Natural killer cell (primary cell): ENCODE measurements around the gene TRAPPC11. TPM values are rescaled to one million over a fixed set of nuclear protein-coding genes. Genes with fewer than 3 reads are reported as not detected.
A peak's percentile ranks its signal among the peaks of the same experiment; 100 is the strongest.

ENCODE experiments used
- ATAC-seq, 3 donors: fragments of 150-1000 bp in 2 of 3; fragments of 200-7000 bp in 1 of 3; cut with Tn5 transposase; 1 replicate in 1 of 3; 2 replicates in 2 of 3; pipeline ENCODE4 v1.10.0; 2021; ENCODE audit warnings: mild to moderate bottlenecking in 2 of 3, moderate library complexity in 2 of 3
- DNase-seq, 2 donors: peaks; one replicate each; pipeline versions ENCODE4 v3.0.0 to v3.0.0-alpha.2; 2013 to 2021; ENCODE audit warnings: mixed read lengths in 1 of 2
- H3K27ac ChIP-seq: one replicate; pipeline ENCODE4 v1.5.1; 2013; ENCODE audit warnings: mild to moderate bottlenecking, low read length
- H3K27me3 ChIP-seq: one replicate; pipeline ENCODE4 v1.6.1; 2013; ENCODE audit warnings: low read length; ENCODE audit not compliant: control insufficient read depth, insufficient read depth
- H3K36me3 ChIP-seq: one replicate; pipeline ENCODE4 v1.6.1; 2013; ENCODE audit warnings: low read length; ENCODE audit not compliant: control insufficient read depth, insufficient read depth
- H3K4me1 ChIP-seq: one replicate; pipeline ENCODE4 v1.6.1; 2013; ENCODE audit warnings: low read length; ENCODE audit not compliant: control insufficient read depth, insufficient read depth
- H3K4me3 ChIP-seq: one replicate; pipeline ENCODE4 v1.5.1; 2013; ENCODE audit warnings: low read length
- H3K9me3 ChIP-seq: one replicate; pipeline ENCODE4 v1.6.1; 2013; ENCODE audit warnings: low read length; ENCODE audit not compliant: control insufficient read depth, insufficient read depth
- H3K27ac Mint-ChIP-seq, 2 donors: one replicate each; pipeline ENCODE4 v1.8.0; 2022; ENCODE audit warnings: mild to moderate bottlenecking in 2 of 2, mixed read lengths in 2 of 2, moderate library complexity in 1 of 2
- H3K27me3 Mint-ChIP-seq, 2 donors: one replicate each; pipeline ENCODE4 v1.8.0; 2022; ENCODE audit warnings: low read depth in 2 of 2, mixed read lengths in 2 of 2
- H3K36me3 Mint-ChIP-seq: one replicate; pipeline ENCODE4 v1.8.0; 2022; ENCODE audit warnings: mixed read lengths
- H3K4me1 Mint-ChIP-seq, 2 donors: one replicate each; pipeline ENCODE4 v1.8.0; 2022; ENCODE audit warnings: mixed read lengths in 2 of 2
- H3K4me3 Mint-ChIP-seq: one replicate; pipeline ENCODE4 v1.8.0; 2022; ENCODE audit warnings: mild to moderate bottlenecking, moderate library complexity, mixed read lengths
- H3K9me3 Mint-ChIP-seq, 2 donors: one replicate each; pipeline ENCODE4 v1.8.0; 2022; ENCODE audit warnings: mixed read lengths in 2 of 2
- CTCF ChIP-seq: fragments of 200-600 bp; IDR thresholded peaks from one replicate; pipeline ENCODE4 v1.8.0; 2022; ENCODE audit warnings: antibody characterized with exemption
- WGBS: methylation state at CpG from one replicate; pipeline ENCODE4 v1.1.7; 2013; ENCODE audit warnings: missing lambda C conversion rate; ENCODE audit not compliant: insufficient coverage; 5-methylcytosine and 5-hydroxymethylcytosine counted together
- intact Hi-C: fragments of 100-400 bp; cut with micrococcal nuclease; formaldehyde crosslinking; loops from one replicate; pipeline ENCODE4 v1.14.2; 2022
- total RNA-seq, 4 donors: library from RNA; stranded (reverse); fragments of 120-200 nt in 1 of 4; gene quantifications; one replicate each; pipeline versions ENCODE4 v1.2.3 to v1.2.4, GENCODE V29; 2013 to 2022

TRAPPC11 gene
- total RNA-seq, 3 donors from 2014 or later (not counting 1 experiment from before 2014, with no cell fraction given): 33.4 to 41.7 (median 36.8) TPM

- ATAC-seq: no peak
- H3K36me3 ChIP-seq: peaks cover 73% of the 10 kb centered on the region
- DNase-seq: no peak
- H3K27me3 Mint-ChIP-seq: no peaks in the 10 kb centered on the region
- no peaks in the 10 kb centered on the region for H3K9me3 Mint-ChIP-seq
- WGBS: 97% methylated on average over 3 of the region's 3 CpGs
- H3K4me1 ChIP-seq: no peaks in the 10 kb centered on the region
- intact Hi-C loops: no loop called here
- H3K36me3 Mint-ChIP-seq: peaks cover 20% of the 10 kb centered on the region
- no peak overlapping the region for H3K27ac ChIP-seq
- H3K4me1 Mint-ChIP-seq: peaks cover 10 to 15% of the 10 kb centered on the region in 2 donors
- H3K9me3 ChIP-seq: no peaks in the 10 kb centered on the region
- H3K4me3 Mint-ChIP-seq: no peak overlapping the region
- H3K4me3 ChIP-seq: no peak overlapping the region
- no peak overlapping the region for H3K27ac Mint-ChIP-seq
- no peak for TF ChIP-seq CTCF
- no peaks in the 10 kb centered on the region for H3K27me3 ChIP-seq
These were observed 11.2 kb downstream of the TRAPPC11 start for GRCh38 chr4:183670251-183670650.

- H3K9me3 ChIP-seq: no peaks in the 10 kb centered on the region
- ATAC-seq: no peak
- no peaks in the 10 kb centered on the region for H3K4me1 ChIP-seq
- intact Hi-C loops: no loop called here
- no peak for TF ChIP-seq CTCF
- peaks cover 20% of the 10 kb centered on the region for H3K36me3 Mint-ChIP-seq
- no peak overlapping the region for H3K27ac ChIP-seq
- peak overlapping the region in 1 of 2 donors; percentile 15 for H3K27ac Mint-ChIP-seq
- H3K4me1 Mint-ChIP-seq: peaks cover 5 to 8% of the 10 kb centered on the region in 2 donors
- H3K4me3 ChIP-seq: no peak overlapping the region
- 98% methylated on average over 10 of the region's 12 CpGs for WGBS
- no peaks in the 10 kb centered on the region for H3K27me3 ChIP-seq
- peaks cover 69% of the 10 kb centered on the region for H3K36me3 ChIP-seq
- H3K27me3 Mint-ChIP-seq: no peaks in the 10 kb centered on the region
- no peaks in the 10 kb centered on the region for H3K9me3 Mint-ChIP-seq
- no peak for DNase-seq
- H3K4me3 Mint-ChIP-seq: no peak overlapping the region
These were observed 12.0 kb downstream of the TRAPPC11 start for GRCh38 chr4:183670960-183671555.

- Mint-ChIP-seq H3K4me3 (no peak overlapping the region), H3K27ac (no peak overlapping the region), H3K36me3 (peaks cover 14% of the 10 kb centered on the region), H3K27me3 (no peaks in the 10 kb centered on the region), H3K4me1 (peaks cover 5 to 8% of the 10 kb centered on the region in 2 donors), H3K9me3 (no peaks in the 10 kb centered on the region)
- intact Hi-C loops: no loop called here
- H3K36me3 ChIP-seq: peaks cover 63% of the 10 kb centered on the region
- 100% methylated on average over 3 of the region's 3 CpGs for WGBS
- no peaks in the 10 kb centered on the region for H3K27me3 ChIP-seq
- no peak overlapping the region for H3K27ac ChIP-seq
- ATAC-seq (no peak), DNase-seq (no peak)
- no peak for TF ChIP-seq CTCF
- no peak overlapping the region for H3K4me3 ChIP-seq
- no peaks in the 10 kb centered on the region for H3K4me1 ChIP-seq
- no peaks in the 10 kb centered on the region for H3K9me3 ChIP-seq
These were observed 15.1 kb downstream of the TRAPPC11 start for GRCh38 chr4:183674153-183674552.

- WGBS: 100% methylated on average over 4 of the region's 4 CpGs
- peaks cover 62% of the 10 kb centered on the region for H3K36me3 ChIP-seq
- no peaks in the 10 kb centered on the region for H3K27me3 Mint-ChIP-seq
These were observed 16.5 kb downstream of the TRAPPC11 start for GRCh38 chr4:183675625-183676024.

More at GRCh38 chr4:183675625-183676024, 16.5 kb downstream of the TRAPPC11 start:
- intact Hi-C loops: no loop called here
- no peak for TF ChIP-seq CTCF
- Mint-ChIP-seq H3K27ac (no peak overlapping the region), H3K9me3 (no peaks in the 10 kb centered on the region), H3K4me1 (peaks cover 5 to 8% of the 10 kb centered on the region in 2 donors), H3K36me3 (peaks cover 8% of the 10 kb centered on the region), H3K4me3 (no peak overlapping the region)
- DNase-seq: no peak
- no peak overlapping the region for H3K4me3 ChIP-seq
- no peaks in the 10 kb centered on the region for H3K9me3 ChIP-seq
- no peak for ATAC-seq
- no peaks in the 10 kb centered on the region for H3K27me3 ChIP-seq
- H3K4me1 ChIP-seq: no peaks in the 10 kb centered on the region
- no peak overlapping the region for H3K27ac ChIP-seq
